ENCODE results near the gene SYNE2.
A peak's percentile ranks its signal among the peaks of the same experiment; 100 is the strongest.
"Not testable (repeated sequence)": the region's sequence is repeated elsewhere in the genome, so short reads cannot be mapped to it uniquely, and the experiment has no call there.

SYNE2 gene

GRCh38 chr14:64089920-64090319 lies 237.1 kb downstream of the SYNE2 start:
- DNase-seq: no peak

- DNase-seq: no peak
These were observed 238.4 kb downstream of the SYNE2 start for GRCh38 chr14:64091217-64091616.

- DNase-seq: no peak
These were observed 239.5 kb downstream of the SYNE2 start for GRCh38 chr14:64092338-64092737.

GRCh38 chr14:64092940-64093339 lies 240.1 kb downstream of the SYNE2 start:
- DNase-seq: no peak

GRCh38 chr14:64095620-64096019 lies 242.8 kb downstream of the SYNE2 start:
- no peak for DNase-seq

GRCh38 chr14:64098120-64098519 lies 245.3 kb downstream of the SYNE2 start:
- DNase-seq: no peak

- no peak for DNase-seq
These were observed 254.6 kb downstream of the SYNE2 start for GRCh38 chr14:64107438-64107837.

- DNase-seq: no peak
These were observed 257.2 kb downstream of the SYNE2 start for GRCh38 chr14:64109819-64110554.

GRCh38 chr14:64110802-64111201 lies 258.0 kb downstream of the SYNE2 start:
- DNase-seq: no peak

- DNase-seq: peak in 1 of 14 donors; percentile 1
These were observed 260.3 kb downstream of the SYNE2 start for GRCh38 chr14:64112867-64113678.

- no peak for DNase-seq
These were observed 261.4 kb downstream of the SYNE2 start for GRCh38 chr14:64114166-64114565.

- no peak for DNase-seq
These were observed 262.0 kb downstream of the SYNE2 start for GRCh38 chr14:64114796-64115195.

GRCh38 chr14:64115401-64115800 lies 262.6 kb downstream of the SYNE2 start:
- no peak for DNase-seq

- DNase-seq: no peak
These were observed 265.0 kb downstream of the SYNE2 start for GRCh38 chr14:64117671-64118402.

GRCh38 chr14:64118403-64118742 lies 265.6 kb downstream of the SYNE2 start:
- DNase-seq: not testable (repeated sequence)

GRCh38 chr14:64118892-64119291 lies 266.1 kb downstream of the SYNE2 start:
- no peak for DNase-seq

GRCh38 chr14:64119500-64119899 lies 266.7 kb downstream of the SYNE2 start:
- no peak for DNase-seq

- DNase-seq: no peak
These were observed 267.2 kb downstream of the SYNE2 start for GRCh38 chr14:64119980-64120379.

GRCh38 chr14:64123241-64123822 lies 270.5 kb downstream of the SYNE2 start:
- no peak for DNase-seq

GRCh38 chr14:64125270-64125669 lies 272.5 kb downstream of the SYNE2 start:
- no peak for DNase-seq

GRCh38 chr14:64126548-64126947 lies 273.7 kb downstream of the SYNE2 start:
- DNase-seq: no peak

- peak in 2 of 14 donors; percentile 2 to 18 for DNase-seq
These were observed 285.0 kb downstream of the SYNE2 start for GRCh38 chr14:64137657-64138290.

All from C1 segment of cervical spinal cord (tissue), 14 donors.